HFF-Myc (cell line): ENCODE data around the gene AKNA.

Experiments
- DNase-seq: peaks from one replicate; pipeline ENCODE4 v3.0.0-alpha.2; 2011; ENCODE audit warnings: low read depth; ENCODE audit errors: extremely low read depth
- H3K4me3 ChIP-seq: replicated peaks from 2 replicates; pipeline ENCODE4 v1.5.1; 2011; ENCODE audit warnings: low read depth, mild to moderate bottlenecking, control low read depth, low read length
- TF ChIP-seq, protein P1 (sequence below): IDR thresholded peaks from 2 replicates; pipeline ENCODE4 v1.5.1; 2012; ENCODE audit warnings: mild to moderate bottlenecking, low read depth, low read length, control low read depth; ENCODE audit errors: missing control alignments

AKNA gene

GRCh38 chr9:114312513-114312875 lies 75.3 kb downstream of the AKNA start:
- no peak for DNase-seq
- TF ChIP-seq, protein P1, sequence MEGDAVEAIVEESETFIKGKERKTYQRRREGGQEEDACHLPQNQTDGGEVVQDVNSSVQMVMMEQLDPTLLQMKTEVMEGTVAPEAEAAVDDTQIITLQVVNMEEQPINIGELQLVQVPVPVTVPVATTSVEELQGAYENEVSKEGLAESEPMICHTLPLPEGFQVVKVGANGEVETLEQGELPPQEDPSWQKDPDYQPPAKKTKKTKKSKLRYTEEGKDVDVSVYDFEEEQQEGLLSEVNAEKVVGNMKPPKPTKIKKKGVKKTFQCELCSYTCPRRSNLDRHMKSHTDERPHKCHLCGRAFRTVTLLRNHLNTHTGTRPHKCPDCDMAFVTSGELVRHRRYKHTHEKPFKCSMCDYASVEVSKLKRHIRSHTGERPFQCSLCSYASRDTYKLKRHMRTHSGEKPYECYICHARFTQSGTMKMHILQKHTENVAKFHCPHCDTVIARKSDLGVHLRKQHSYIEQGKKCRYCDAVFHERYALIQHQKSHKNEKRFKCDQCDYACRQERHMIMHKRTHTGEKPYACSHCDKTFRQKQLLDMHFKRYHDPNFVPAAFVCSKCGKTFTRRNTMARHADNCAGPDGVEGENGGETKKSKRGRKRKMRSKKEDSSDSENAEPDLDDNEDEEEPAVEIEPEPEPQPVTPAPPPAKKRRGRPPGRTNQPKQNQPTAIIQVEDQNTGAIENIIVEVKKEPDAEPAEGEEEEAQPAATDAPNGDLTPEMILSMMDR, result no peak
- no peak overlapping the region for H3K4me3 ChIP-seq

DNA sequence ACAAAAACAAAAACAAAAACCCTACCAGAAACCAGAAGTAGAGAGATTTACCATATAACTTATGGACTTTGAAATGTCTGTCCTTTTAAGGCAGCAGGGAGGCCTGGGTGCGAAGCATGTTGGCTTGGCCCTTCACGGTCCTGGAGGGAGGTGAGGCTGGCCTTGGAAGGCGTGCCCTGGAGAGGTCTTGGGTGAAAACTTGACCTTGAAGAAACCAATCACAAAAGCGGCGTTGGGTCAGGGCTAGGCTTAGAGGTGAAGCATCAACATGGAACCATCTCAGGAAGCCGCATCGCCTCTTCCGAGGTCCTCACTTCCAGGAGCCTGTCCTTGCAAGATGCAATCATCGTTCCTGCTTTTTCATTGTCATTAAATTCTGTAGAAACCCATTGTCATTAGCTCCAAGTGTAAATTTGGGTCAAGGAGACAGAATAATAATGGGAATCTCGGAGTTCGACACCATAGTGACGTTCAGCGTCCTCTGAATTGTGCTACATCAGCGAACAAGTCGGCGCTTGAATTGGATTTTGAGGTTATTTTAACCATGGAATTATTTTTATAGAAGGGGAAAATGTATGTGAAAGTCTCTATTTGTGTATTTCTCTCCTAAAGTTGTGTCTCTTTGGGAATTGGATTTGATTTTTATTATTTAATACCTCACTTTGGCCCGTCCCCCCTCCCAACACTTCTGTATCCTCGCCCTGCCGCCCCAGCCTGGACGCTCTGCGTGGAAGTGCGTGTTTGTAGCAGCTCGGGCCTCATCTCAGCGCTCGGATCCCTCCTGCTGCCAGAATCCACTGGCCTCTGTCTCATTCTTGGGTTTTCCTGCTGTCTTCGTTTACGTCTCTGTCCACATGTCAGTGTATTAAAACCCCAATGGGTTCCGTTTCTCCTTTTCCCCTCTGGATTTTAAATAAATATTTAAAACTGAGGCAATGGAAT lies 75.9 kb downstream of the AKNA start:
- DNase-seq, result no peak
- TF ChIP-seq, protein P1, result no peak
- H3K4me3 ChIP-seq, result no peak overlapping the region

DNA sequence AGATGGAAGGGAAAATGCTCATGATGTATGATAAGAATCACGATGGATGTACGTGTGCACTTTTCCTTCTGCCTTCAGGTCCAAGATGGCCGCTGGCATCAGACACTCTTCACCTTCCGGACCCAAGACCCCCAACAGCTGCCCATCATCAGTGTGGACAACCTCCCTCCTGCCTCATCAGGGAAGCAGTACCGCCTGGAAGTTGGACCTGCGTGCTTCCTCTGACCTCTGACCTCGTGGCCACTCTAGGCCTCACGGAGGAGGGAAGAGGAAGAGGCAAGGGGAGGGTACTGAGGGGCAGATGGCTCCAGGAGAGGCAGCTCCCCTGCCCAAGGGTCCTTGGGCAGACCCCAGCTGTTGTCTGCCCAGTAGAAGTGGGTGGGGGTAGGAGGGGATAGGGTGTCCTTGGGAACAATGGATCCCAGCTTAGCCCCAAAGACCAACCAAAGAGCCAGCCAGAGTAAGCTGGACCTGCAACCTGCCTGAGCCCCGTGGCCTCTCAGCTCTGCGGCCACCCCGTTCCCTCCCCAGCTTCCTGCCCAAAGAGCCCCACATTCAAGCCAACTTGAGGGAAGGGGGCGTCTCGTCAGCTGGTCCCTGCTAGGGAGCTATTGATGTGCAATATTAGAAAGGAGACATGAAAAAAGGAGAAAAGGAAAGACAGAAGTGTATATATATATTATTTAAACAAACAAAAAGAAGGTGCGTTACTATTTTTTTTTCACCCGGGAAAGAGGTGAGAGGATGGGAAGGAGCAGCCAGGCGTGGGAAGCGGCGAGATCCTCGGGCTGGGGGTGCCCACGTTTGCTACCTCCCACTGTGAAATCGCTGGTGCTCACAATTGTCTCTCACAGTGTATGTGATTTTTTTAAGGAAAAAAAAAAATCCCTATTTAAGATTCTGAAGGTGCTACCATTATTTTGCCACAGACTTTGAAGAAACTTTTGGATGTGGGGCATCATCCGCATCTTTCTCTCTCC lies 77.0 kb downstream of the AKNA start:
- no peak overlapping the region for H3K4me3 ChIP-seq
- TF ChIP-seq, protein P1, result no peak
- no peak for DNase-seq

DNA sequence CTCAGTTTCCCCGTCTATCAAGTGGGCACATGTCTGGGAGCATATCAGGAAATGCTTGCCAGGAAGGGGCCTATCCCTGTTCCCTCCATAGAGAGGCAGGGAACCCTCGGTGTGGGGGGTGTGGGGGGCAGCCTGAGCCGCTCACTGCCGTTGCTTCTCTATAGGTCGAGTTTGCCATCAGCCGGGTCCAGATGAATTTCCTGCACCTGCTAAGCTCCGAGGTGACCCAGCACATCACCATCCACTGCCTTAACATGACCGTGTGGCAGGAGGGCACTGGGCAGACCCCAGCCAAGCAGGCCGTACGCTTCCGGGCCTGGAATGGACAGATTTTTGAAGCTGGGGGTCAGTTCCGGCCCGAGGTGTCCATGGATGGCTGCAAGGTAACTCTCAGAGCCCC lies 78.7 kb downstream of the AKNA start:
- TF ChIP-seq, protein P1, result no peak
- no peak overlapping the region for H3K4me3 ChIP-seq
- no peak for DNase-seq

DNA sequence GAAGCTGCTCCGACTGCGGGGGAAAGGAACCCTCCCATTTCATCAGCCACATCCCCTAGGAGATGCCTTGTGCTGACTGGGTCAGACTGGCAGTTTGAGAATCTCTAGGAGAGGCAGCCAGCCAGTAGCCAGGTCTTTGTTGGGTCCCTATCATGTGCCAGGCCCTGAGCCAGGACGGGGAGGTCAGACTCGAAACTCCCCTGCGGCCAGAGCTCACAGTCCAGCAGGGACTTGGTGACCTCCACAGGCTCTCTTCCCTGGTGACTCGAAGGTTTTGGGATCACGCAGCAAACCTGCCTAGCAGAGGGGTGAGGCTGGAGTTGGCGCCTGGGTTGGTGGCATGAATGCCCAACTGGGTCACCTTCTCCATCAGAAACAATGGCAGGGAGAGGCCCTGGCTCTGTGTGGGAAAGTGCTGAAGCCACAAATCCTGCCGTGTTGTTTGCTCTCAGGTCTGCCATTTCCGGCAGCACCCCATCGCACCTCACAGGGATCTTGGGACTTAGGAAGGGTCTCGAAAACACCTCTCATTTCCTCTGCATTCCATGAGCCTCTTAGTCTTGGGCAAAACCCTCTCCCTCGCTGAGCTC lies 79.3 kb downstream of the AKNA start:
- DNase-seq, result no peak
- no peak overlapping the region for H3K4me3 ChIP-seq
- TF ChIP-seq, protein P1, result no peak

GRCh38 chr9:114307899-114308267 lies 79.9 kb downstream of the AKNA start:
- TF ChIP-seq, protein P1, result no peak
- no peak for DNase-seq

More at GRCh38 chr9:114307899-114308267, 79.9 kb downstream of the AKNA start:
- no peak overlapping the region for H3K4me3 ChIP-seq
